Left lung (tissue), 10 donors: ENCODE data around the gene TOMM5. TPM values are rescaled to one million over a fixed set of nuclear protein-coding genes. Genes with fewer than 3 reads are reported as not detected.

Source experiments
- ATAC-seq: fragments of 200-7000 bp; cut with Tn5 transposase; one replicate; pipeline ENCODE4 v1.9.1; 2020; ENCODE audit warnings: moderate library complexity
- DNase-seq, 4 donors: peaks; one replicate each; pipeline ENCODE4 v3.0.0-alpha.2; 2013 to 2020
- H3K27ac ChIP-seq, 2 donors: fragments of 200-600 bp; sonication (generic) in 1 of 2; one replicate each; pipeline versions ENCODE4 v1.5.0 to v1.8.0; 2020 to 2021
- H3K27me3 ChIP-seq, 2 donors: fragments of 200-600 bp; sonication (generic) in 1 of 2; one replicate each; pipeline versions ENCODE4 v1.5.0 to v1.8.0; 2020 to 2021
- H3K36me3 ChIP-seq, 2 donors: fragments of 200-600 bp; sonication (generic) in 1 of 2; one replicate each; pipeline versions ENCODE4 v1.5.0 to v1.8.0; 2020 to 2021
- H3K4me1 ChIP-seq, 2 donors: fragments of 200-600 bp; one replicate each; pipeline ENCODE4 v1.8.0; 2021
- H3K4me3 ChIP-seq, 2 donors: fragments of 200-600 bp; sonication (generic) in 1 of 2; one replicate each; pipeline versions ENCODE4 v1.5.0 to v1.8.0; 2020 to 2021; ENCODE audit warnings: mild to moderate bottlenecking in 1 of 2
- H3K9me3 ChIP-seq, 2 donors: fragments of 200-600 bp; sonication (generic) in 1 of 2; one replicate each; pipeline versions ENCODE4 v1.5.0 to v1.8.0; 2020 to 2021
- CTCF ChIP-seq, 2 donors: fragments of 200-600 bp; sonication (generic) in 1 of 2; IDR thresholded peaks; one replicate each; pipeline versions ENCODE4 v1.5.0 to v1.8.0; 2021; ENCODE audit warnings: antibody characterized with exemption in 2 of 2
- intact Hi-C, 2 donors: fragments of 100-400 bp; cut with DNase I; formaldehyde crosslinking; loops; one replicate each; pipeline versions ENCODE4 v1.11.2 to v1.14.2; 2022
- polyA plus RNA-seq, 6 donors: library from polyadenylated mRNA; unstranded; fragments of 120-200 nt; gene quantifications; one replicate each; pipeline ENCODE4 v1.2.1, GENCODE V29; 2013; ENCODE audit not compliant: insufficient read length in 6 of 6
- total RNA-seq, 2 donors: library from RNA; stranded (reverse); fragmentation: NEBNext Ultra II Directional; extraction: Animal tissue kit (Norgen Biotek cat#: 25700); gene quantifications; one replicate each; pipeline ENCODE4 v1.2.1, GENCODE V29; 2021
- donor health status: DM: no; HTN: yes; CAD: no.
- donor health status: DM: no; HTN: no; CAD: no.

The TOMM5 gene
- total and polyA plus RNA-seq, 8 donors = 65.5 to 112 (median 99.3) TPM

GRCh38 chr9:37563806-37564513, 28.4 kb downstream of the TOMM5 start:
- Histone ChIP-seq H3K4me1 (no peaks in the 10 kb centered on the region), H3K27me3 (no peaks in the 10 kb centered on the region), H3K27ac (no peak overlapping the region), H3K4me3 (no peak overlapping the region), H3K36me3 (peaks cover 0 to 5% of the 10 kb centered on the region in 2 donors), H3K9me3 (peaks cover 0 to 11% of the 10 kb centered on the region in 2 donors)
- no peak for TF ChIP-seq CTCF (IDR thresholded peaks at IDR 0.05)
- no peak for ATAC-seq
- intact Hi-C loops = no loop called here
- no peak for DNase-seq

GRCh38 chr9:37562826-37563225, 29.6 kb downstream of the TOMM5 start:
- Histone ChIP-seq H3K9me3 (peaks cover 0 to 11% of the 10 kb centered on the region in 2 donors), H3K36me3 (peaks cover 0 to 5% of the 10 kb centered on the region in 2 donors), H3K27me3 (no peaks in the 10 kb centered on the region), H3K4me1 (no peaks in the 10 kb centered on the region), H3K4me3 (no peak overlapping the region), H3K27ac (no peak overlapping the region)
- ATAC-seq (no peak), DNase-seq (no peak)
- intact Hi-C loops = no loop called here
- no peak for TF ChIP-seq CTCF (IDR thresholded peaks at IDR 0.05)

- TF ChIP-seq CTCF (IDR thresholded peaks at IDR 0.05) = no peak
- Histone ChIP-seq H3K9me3 (peaks cover 0 to 11% of the 10 kb centered on the region in 2 donors), H3K4me3 (no peak overlapping the region), H3K36me3 (peaks cover 0 to 5% of the 10 kb centered on the region in 2 donors), H3K27me3 (no peaks in the 10 kb centered on the region), H3K4me1 (no peaks in the 10 kb centered on the region), H3K27ac (no peak overlapping the region)
- DNase-seq (no peak), ATAC-seq (no peak)
- intact Hi-C loops = no loop called here
Measured at GRCh38 chr9:37561682-37562081, 30.7 kb downstream of the TOMM5 start.

- Histone ChIP-seq H3K4me1 (no peaks in the 10 kb centered on the region), H3K9me3 (peaks cover 0 to 11% of the 10 kb centered on the region in 2 donors), H3K27me3 (no peaks in the 10 kb centered on the region), H3K4me3 (no peak overlapping the region), H3K36me3 (peaks cover 0 to 5% of the 10 kb centered on the region in 2 donors), H3K27ac (no peak overlapping the region)
- no peak for TF ChIP-seq CTCF (IDR thresholded peaks at IDR 0.05)
- intact Hi-C loops = no loop called here
- DNase-seq (no peak), ATAC-seq (no peak)
Measured at GRCh38 chr9:37559855-37560592, 32.4 kb downstream of the TOMM5 start.

GRCh38 chr9:37559125-37559524, 33.3 kb downstream of the TOMM5 start:
- Histone ChIP-seq H3K27ac (no peak overlapping the region), H3K27me3 (no peaks in the 10 kb centered on the region), H3K4me3 (no peak overlapping the region), H3K9me3 (peaks cover 0 to 4% of the 10 kb centered on the region in 2 donors), H3K36me3 (peaks cover 0 to 3% of the 10 kb centered on the region in 2 donors), H3K4me1 (no peaks in the 10 kb centered on the region)
- DNase-seq (no peak), ATAC-seq (no peak)
- TF ChIP-seq CTCF (IDR thresholded peaks at IDR 0.05) = no peak
- intact Hi-C loops = no loop called here
